Upper lobe of right lung (tissue), 1 donor: Measurements from ENCODE around the gene GPR139. TPM values are rescaled to one million over a fixed set of nuclear protein-coding genes. Genes with fewer than 3 reads are reported as not detected.

Source experiments
- ATAC-seq: fragments of 200-7000 bp; cut with Tn5 transposase; one replicate; pipeline ENCODE4 v1.9.1; 2020; ENCODE audit warnings: mild to moderate bottlenecking, moderate library complexity
- DNase-seq: peaks from one replicate; pipeline ENCODE4 v3.0.0-alpha.2; 2020
- H3K27ac ChIP-seq: fragments of 200-600 bp; one replicate; pipeline ENCODE4 v1.8.0; 2022
- H3K27me3 ChIP-seq: fragments of 200-600 bp; one replicate; pipeline ENCODE4 v1.8.0; 2022; ENCODE audit warnings: mild to moderate bottlenecking
- H3K36me3 ChIP-seq: fragments of 200-600 bp; one replicate; pipeline ENCODE4 v1.8.0; 2022
- H3K4me1 ChIP-seq: fragments of 200-600 bp; one replicate; pipeline ENCODE4 v1.8.0; 2022
- H3K4me3 ChIP-seq: fragments of 200-600 bp; one replicate; pipeline ENCODE4 v1.8.0; 2022; ENCODE audit warnings: mild to moderate bottlenecking
- H3K9me3 ChIP-seq: fragments of 200-600 bp; one replicate; pipeline ENCODE4 v1.8.0; 2022
- intact Hi-C: fragments of 100-400 bp; cut with DNase I; formaldehyde crosslinking; loops from one replicate; pipeline ENCODE4 v1.11.0; 2022
- total RNA-seq: library from RNA; stranded (reverse); fragmentation: NEBNext Ultra II Directional; extraction: Animal tissue kit (Norgen Biotek cat#: 25700); gene quantifications from one replicate; pipeline ENCODE4 v1.2.1, GENCODE V29; 2021
- TF ChIP-seq, protein P1 (sequence below): fragments of 200-600 bp; IDR thresholded peaks from one replicate; pipeline ENCODE4 v1.8.0; 2022; ENCODE audit warnings: antibody characterized with exemption
- donor health status: DM: no; HTN: yes; CAD: no; lungs with severe emphysema.

The GPR139 gene
- total RNA-seq, 1 donor from 2014 or later: not detected

DNA sequence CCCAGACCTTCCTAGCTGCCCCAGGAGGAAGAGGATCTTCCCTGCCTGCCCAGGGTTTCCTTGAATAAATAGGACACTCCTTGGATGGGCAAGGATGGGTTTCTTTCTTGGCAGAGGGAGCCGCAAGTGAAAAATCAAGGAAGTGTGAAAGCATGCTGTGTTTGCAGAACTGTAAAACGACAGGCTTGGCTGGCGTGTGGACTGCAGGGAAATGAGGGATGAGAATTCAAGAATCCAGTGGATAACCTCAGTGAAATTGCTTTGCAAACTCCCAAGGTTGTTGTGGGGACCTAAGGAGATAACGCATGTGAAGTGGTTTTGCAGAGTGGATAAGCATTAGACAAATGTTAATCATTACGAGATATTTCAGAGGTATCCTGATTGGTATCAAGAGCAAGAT lies 20.4 kb downstream of the GPR139 start:
- ATAC-seq: no peak
- TF ChIP-seq, protein P1, sequence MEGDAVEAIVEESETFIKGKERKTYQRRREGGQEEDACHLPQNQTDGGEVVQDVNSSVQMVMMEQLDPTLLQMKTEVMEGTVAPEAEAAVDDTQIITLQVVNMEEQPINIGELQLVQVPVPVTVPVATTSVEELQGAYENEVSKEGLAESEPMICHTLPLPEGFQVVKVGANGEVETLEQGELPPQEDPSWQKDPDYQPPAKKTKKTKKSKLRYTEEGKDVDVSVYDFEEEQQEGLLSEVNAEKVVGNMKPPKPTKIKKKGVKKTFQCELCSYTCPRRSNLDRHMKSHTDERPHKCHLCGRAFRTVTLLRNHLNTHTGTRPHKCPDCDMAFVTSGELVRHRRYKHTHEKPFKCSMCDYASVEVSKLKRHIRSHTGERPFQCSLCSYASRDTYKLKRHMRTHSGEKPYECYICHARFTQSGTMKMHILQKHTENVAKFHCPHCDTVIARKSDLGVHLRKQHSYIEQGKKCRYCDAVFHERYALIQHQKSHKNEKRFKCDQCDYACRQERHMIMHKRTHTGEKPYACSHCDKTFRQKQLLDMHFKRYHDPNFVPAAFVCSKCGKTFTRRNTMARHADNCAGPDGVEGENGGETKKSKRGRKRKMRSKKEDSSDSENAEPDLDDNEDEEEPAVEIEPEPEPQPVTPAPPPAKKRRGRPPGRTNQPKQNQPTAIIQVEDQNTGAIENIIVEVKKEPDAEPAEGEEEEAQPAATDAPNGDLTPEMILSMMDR: no peak

DNA sequence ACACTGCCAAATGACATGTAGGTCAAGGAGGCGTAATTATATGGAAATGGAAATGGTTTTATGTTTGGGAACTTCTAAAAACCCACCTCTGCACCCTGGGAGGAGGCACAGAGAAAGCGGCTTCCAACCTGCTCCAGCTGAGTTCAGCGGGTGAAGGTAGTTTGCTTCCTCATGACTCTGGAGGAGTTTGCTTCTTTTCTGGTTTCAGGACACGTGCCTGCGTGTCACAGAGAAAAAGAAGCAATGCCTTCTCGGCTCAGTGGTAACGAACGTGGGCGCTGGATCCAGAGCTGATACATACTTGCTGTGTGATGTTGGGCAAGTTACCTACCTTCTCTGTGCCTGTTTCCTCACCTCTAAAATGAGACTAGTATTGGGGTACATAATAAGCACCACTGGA lies 22.1 kb downstream of the GPR139 start:
- Histone ChIP-seq H3K36me3 (no peaks in the 10 kb centered on the region), H3K27ac (no peak overlapping the region), H3K27me3 (no peaks in the 10 kb centered on the region), H3K4me1 (no peaks in the 10 kb centered on the region), H3K4me3 (no peak overlapping the region), H3K9me3 (no peaks in the 10 kb centered on the region)
- ATAC-seq (no peak), DNase-seq (no peak)
- intact Hi-C loops: no loop called here
- TF ChIP-seq, protein P1: no peak

More for the DNA sequence above, 20.4 kb downstream of the GPR139 start:
- H3K36me3 ChIP-seq: no peaks in the 10 kb centered on the region
- no peaks in the 10 kb centered on the region for H3K4me1 ChIP-seq
- no peaks in the 10 kb centered on the region for H3K9me3 ChIP-seq
- no peaks in the 10 kb centered on the region for H3K27me3 ChIP-seq
- no peak for DNase-seq
- no peak overlapping the region for H3K4me3 ChIP-seq
- no peak overlapping the region for H3K27ac ChIP-seq
- intact Hi-C loops: no loop called here

DNA sequence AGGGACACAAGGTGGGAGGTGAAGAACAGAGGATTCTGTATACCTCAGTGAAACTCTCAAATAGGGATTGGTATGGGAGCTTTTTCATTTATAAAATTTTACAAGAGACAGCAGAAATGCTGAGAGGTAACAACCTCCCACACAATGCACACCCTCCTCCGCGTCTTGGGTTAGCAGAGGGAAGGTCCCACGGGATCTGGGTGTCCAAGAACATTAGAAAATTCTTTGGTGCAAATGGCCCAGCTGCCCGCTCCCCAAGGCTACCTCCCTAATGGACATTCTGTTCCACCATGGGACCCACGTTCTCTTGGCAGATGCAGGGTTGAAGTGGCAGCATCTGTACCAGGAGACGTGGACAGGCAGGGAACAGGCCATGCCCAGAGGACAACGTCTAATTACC lies 22.5 kb downstream of the GPR139 start:
- Histone ChIP-seq H3K4me1 (no peaks in the 10 kb centered on the region), H3K27me3 (no peaks in the 10 kb centered on the region), H3K4me3 (no peak overlapping the region), H3K36me3 (no peaks in the 10 kb centered on the region), H3K9me3 (no peaks in the 10 kb centered on the region), H3K27ac (no peak overlapping the region)
- intact Hi-C loops: no loop called here
- TF ChIP-seq, protein P1: no peak
- ATAC-seq: no peak
- no peak for DNase-seq

DNA sequence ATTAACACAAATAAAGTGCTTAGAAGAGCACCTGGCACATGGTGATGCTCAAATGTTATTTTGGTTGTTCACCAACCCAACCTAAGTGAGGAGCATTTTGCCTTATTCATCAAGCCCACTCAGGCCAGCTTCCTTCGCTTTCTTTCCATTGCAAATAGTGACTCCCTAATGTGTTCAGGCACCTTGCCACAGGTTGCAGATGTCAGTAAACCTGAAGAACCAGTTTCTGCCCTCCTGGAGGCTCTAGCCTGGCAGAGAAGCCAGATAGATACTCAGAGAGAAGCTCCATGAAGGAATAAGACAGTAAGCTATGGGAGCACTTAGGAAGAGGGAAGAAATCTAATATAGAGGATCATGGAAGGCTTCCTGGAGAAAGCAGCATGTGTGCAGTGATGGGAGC lies 23.9 kb downstream of the GPR139 start:
- DNase-seq (no peak), ATAC-seq (no peak)
- Histone ChIP-seq H3K36me3 (no peaks in the 10 kb centered on the region), H3K4me1 (no peaks in the 10 kb centered on the region), H3K27ac (no peak overlapping the region), H3K4me3 (no peak overlapping the region), H3K9me3 (no peaks in the 10 kb centered on the region), H3K27me3 (no peaks in the 10 kb centered on the region)
- intact Hi-C loops: no loop called here
- TF ChIP-seq, protein P1: no peak

DNA sequence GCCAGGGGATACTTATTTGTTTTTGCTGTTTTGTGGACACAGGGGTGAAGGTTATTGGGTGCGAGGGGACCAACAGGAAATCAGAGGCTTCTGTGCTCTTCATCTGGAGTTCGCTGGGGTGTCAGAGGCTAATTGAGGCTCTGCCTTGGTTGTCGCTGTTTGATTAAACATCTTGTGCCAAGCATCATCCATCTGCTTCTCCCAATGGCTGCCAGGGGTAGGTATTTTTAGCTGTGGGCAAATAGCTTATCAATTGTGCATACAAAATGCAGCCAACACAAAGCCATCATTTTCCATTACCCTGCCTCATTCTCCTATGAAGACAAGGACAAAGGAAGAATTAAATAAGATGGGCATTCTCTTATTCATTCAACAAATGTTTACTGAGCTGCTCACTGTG lies 27.8 kb downstream of the GPR139 start:
- TF ChIP-seq, protein P1: no peak
- no peak overlapping the region for H3K27ac ChIP-seq
- H3K9me3 ChIP-seq: no peaks in the 10 kb centered on the region
- intact Hi-C loops: no loop called here
- ATAC-seq: no peak
- H3K4me3 ChIP-seq: no peak overlapping the region
- H3K4me1 ChIP-seq: no peaks in the 10 kb centered on the region
- no peaks in the 10 kb centered on the region for H3K27me3 ChIP-seq
- no peaks in the 10 kb centered on the region for H3K36me3 ChIP-seq
- DNase-seq: no peak

DNA sequence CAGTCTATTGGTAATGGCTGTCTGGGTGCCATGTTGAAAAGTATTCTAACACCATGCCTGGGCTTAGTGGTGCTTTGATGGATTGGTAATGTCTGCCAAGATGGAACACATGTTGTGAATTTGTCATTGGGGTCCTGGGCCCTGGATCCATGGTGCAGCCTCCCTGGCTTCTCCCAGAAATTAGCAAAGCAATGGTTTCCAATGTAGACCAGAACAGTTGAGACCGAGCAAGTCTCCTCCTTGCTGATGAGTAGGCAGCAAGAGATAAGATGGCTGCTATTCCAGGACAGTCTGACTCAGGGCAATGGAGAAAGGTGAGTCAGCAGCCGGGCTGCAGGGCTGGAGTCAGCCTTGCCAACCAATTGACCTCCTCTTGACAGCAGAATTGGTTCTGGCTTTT lies 30.8 kb downstream of the GPR139 start:
- intact Hi-C loops: no loop called here
- TF ChIP-seq, protein P1: no peak
- H3K36me3 ChIP-seq: no peaks in the 10 kb centered on the region

More for the DNA sequence above, 30.8 kb downstream of the GPR139 start:
- Histone ChIP-seq H3K9me3 (no peaks in the 10 kb centered on the region), H3K27ac (no peak overlapping the region), H3K27me3 (no peaks in the 10 kb centered on the region), H3K4me3 (no peak overlapping the region), H3K4me1 (no peaks in the 10 kb centered on the region)
- no peak for ATAC-seq
- DNase-seq: no peak
